ENCODE results near the gene TMEM233.

The TMEM233 gene

DNA sequence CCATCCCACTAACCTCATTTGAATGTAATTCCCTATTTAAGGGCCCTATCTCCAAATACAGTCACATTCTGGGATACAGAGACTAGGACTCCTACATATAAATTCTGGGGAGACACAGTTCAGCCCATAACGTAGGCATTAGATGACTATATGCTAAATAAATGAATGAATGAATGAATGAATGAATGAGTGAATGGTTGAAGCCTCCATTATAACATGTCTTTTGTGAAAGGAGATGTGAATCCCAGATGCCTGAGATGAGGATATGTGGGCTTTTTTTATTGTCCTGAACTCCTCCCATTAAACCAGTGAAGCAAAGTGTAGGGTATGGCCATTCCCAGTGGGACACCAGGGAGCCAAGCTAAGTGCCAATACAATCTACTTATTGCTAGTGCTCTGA, 20.5 kb upstream of the TMEM233 start:
- TF ChIP-seq, protein P1, sequence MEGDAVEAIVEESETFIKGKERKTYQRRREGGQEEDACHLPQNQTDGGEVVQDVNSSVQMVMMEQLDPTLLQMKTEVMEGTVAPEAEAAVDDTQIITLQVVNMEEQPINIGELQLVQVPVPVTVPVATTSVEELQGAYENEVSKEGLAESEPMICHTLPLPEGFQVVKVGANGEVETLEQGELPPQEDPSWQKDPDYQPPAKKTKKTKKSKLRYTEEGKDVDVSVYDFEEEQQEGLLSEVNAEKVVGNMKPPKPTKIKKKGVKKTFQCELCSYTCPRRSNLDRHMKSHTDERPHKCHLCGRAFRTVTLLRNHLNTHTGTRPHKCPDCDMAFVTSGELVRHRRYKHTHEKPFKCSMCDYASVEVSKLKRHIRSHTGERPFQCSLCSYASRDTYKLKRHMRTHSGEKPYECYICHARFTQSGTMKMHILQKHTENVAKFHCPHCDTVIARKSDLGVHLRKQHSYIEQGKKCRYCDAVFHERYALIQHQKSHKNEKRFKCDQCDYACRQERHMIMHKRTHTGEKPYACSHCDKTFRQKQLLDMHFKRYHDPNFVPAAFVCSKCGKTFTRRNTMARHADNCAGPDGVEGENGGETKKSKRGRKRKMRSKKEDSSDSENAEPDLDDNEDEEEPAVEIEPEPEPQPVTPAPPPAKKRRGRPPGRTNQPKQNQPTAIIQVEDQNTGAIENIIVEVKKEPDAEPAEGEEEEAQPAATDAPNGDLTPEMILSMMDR (IDR thresholded peaks at IDR 0.05; ENCODE audit: extremely low read depth, missing control alignments): no peak
- no peak for DNase-seq (ENCODE audit: low spot score)

DNA sequence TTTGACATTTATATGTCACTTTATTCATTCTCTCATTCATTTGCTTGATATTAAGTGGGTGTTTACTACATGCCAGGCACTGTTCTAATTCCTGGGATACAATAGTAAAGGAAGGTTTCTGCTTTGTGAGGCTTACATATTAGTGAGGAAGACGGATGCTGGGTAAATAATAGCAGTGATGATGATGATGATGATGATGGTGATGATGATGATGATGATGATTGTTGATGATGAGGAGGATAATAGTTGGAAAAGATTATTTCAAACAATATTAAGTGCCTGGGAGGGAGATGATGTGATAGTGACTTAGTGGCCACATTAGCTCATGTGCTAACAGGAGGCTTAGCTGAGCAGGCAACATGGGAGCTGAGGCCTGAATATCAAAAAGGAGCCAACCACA, 19.3 kb upstream of the TMEM233 start:
- TF ChIP-seq, protein P1 (IDR thresholded peaks at IDR 0.05; ENCODE audit: extremely low read depth, missing control alignments): no peak
- DNase-seq (ENCODE audit: low spot score): no peak

DNA sequence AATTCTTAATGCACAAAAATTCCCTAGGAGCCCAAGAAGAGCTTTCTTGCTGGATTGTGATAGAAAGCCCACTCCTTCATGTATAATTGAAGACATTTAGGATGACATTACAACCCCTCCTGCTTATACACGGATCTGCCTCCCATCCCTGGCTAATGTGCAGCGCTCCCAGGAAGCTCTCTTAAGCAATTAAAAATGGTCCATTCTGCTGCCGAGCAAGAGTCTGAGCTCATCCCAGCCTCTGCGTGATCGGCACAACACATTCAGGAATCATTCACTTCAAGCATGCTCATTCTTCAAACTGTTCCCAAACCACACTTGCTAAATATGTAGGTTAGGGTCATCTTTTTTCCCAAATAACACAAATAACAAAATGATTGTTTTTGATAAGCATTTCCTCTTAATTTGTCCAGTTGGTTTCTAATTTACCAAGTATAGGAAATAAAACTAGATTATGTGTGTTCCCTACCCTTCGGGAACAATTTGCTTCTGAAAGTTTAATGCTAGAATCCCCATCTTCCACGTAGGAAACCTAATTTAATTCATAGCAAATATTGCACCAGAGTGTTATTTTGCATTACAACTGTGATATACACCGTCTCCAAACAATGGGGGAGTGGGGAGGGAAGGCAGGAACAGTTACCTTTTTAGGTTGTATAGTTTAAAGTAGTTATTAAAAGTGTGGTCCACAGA, 17.3 kb upstream of the TMEM233 start:
- no peak for DNase-seq (ENCODE audit: low spot score)
- TF ChIP-seq, protein P1 (IDR thresholded peaks at IDR 0.05; ENCODE audit: extremely low read depth, missing control alignments): no peak

DNA sequence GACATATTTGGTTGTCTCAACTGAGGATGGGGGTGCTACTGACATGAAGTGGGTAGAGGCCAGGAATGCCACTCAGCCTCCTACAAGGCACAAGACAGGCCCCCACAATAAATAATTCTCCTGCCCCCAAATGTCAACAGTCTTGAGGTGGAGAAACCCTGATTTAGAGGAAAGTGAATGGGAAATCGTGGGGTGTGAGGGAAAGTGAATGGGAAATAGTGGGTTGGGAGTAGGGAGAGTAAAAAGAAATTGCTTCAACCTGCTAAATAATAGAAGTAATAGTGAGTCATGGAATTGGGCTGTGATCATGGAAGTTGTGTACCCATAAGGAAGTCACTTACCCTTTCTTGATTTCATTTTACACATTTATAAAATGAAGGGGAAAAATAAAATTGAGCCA, 16.7 kb upstream of the TMEM233 start:
- TF ChIP-seq, protein P1 (IDR thresholded peaks at IDR 0.05; ENCODE audit: extremely low read depth, missing control alignments): no peak
- no peak for DNase-seq (ENCODE audit: low spot score)

DNA sequence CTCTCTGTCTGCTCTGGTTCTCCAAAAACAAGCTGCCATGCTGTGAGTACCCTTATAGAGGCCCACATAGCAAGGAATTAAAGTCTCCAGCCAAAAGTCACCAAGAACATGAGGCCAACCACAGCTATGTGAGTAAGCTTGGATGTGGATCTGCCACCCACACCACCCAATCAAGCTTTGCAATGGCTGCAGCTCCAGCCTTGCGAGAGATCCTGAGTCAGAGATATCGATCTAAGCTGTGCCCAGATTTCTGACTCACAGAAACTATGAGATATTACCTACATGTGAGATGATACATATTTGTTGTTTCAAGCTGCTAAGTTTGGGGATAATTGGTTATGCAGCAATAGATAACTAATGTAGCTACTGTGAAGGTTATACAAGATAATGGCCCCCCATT, 15.5 kb upstream of the TMEM233 start:
- no peak for DNase-seq (ENCODE audit: low spot score)
- TF ChIP-seq, protein P1 (IDR thresholded peaks at IDR 0.05; ENCODE audit: extremely low read depth, missing control alignments): no peak

DNA sequence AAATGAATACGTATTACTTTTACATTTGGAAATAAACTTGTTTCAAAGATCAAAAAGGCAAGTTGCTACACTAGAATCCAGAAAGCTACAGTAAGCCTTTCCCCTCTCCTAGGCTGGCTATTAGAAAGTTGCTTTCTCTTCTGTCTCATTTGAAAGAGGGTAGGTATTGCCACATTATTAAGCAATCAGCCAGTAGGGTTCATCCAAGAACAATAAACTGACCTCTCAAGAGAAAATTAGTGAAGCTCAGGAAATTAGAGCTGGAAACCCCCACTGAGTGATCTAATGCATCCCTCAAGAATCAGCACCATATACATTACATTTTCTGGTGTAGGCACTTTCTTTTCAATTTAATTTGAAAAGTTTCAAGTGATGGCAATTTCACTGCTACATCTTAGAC, 4.5 kb upstream of the TMEM233 start:
- TF ChIP-seq, protein P1 (IDR thresholded peaks at IDR 0.05; ENCODE audit: extremely low read depth, missing control alignments): no peak
- DNase-seq (ENCODE audit: low spot score): no peak

DNA sequence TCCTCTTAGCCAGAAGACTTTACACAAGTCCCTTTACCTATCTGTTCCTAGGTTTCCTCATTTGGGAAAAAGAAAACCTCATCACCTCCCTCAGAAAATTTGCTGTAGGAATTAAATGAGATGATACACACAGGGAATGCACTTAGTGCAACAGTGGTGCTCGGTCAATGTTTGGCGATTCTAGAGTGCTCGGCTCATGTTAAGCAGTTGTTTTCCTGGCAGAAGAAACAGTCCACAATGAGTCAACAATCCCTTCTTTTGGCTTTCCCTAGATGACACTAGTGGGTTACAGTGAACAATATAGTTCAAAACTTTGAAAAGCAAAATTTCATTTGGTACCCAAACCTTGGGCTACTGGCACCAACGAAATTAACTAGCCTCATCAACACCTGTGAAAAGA, 3.9 kb upstream of the TMEM233 start:
- TF ChIP-seq, protein P1 (IDR thresholded peaks at IDR 0.05; ENCODE audit: extremely low read depth, missing control alignments): no peak
- DNase-seq (ENCODE audit: low spot score): no peak

Measured in GM20000 (cell line).